ENCODE data around the gene PRKCZ.

GRCh38 chr1:2074944-2075740 is 24.9 kb downstream of the PRKCZ start:
- TF ChIP-seq POLR2AphosphoS5 (IDR thresholded peaks at IDR 0.05; ENCODE audit: low read depth, low read length): no peak
- TF ChIP-seq REST (IDR thresholded peaks at IDR 0.05; ENCODE audit: insufficient read depth in 1 of 2, low read depth in 2 of 2, low read length in 2 of 2): no peak
- no peak for TF ChIP-seq SIN3A (IDR thresholded peaks at IDR 0.05; ENCODE audit: borderline replicate concordance, insufficient read depth, low read length)
- TF ChIP-seq TAF1 (IDR thresholded peaks at IDR 0.05; ENCODE audit: borderline replicate concordance, insufficient read depth, low read length): no peak

All from PFSK-1 (cell line).